ENCODE results near the gene UTF1. TPM values are rescaled to one million over a fixed set of nuclear protein-coding genes. Genes with fewer than 3 reads are reported as not detected.

The UTF1 gene
- polyA plus RNA-seq, 1 donor from 2014 or later: not detected

DNA sequence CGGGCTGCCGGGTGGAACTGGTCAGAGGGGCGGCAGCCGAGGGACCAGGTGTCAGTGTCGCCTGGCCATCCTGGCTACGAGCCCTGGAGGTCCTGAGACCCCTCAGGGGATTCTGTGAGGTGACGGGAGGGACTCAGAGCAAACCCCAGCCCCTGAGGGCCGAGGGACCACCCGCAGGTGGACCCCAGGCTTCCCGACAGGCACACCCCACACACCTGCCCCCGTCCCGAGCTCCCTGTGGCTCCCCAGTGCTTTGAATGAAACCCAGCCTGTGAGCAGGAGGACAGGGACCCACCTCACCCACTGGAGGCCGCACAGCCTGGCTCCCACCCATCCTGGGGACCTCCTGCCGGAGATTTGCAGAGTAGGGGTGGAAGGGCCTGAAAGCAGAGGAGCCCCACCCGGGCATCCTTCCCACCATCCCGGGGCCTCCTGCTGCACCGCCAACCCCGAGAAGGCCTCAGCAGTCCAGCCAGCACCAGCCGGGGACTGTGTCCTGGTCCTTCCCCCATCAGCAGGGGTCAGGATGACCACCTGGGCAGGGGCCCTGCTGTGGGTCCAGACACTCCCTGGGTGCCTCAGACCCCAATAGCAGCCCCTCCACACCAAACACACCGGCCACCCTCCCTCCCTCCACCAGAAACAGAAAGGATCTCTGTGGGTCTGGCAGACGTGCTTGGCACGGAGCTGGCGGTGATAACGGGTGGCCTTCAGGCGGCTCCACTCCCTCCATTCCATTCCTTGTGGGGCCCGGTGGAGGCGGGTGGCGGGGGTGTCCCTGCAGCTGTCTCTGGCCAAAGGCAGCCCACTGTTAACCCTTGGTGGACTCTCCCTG, 21.6 kb downstream of the UTF1 start:
- TF ChIP-seq POLR2AphosphoS5 (IDR thresholded peaks at IDR 0.05) (no peak), SMC3 (conservative IDR thresholded peaks at IDR 0.05; ENCODE audit: poor library complexity) (no peak), EP300 (conservative IDR thresholded peaks at IDR 0.05; ENCODE audit: poor library complexity, severe bottlenecking) (no peak), TAF1 (IDR thresholded peaks at IDR 0.05; ENCODE audit: low read depth) (no peak), RAD21 (conservative IDR thresholded peaks at IDR 0.05) (no peak)
- TF ChIP-seq, protein P1, sequence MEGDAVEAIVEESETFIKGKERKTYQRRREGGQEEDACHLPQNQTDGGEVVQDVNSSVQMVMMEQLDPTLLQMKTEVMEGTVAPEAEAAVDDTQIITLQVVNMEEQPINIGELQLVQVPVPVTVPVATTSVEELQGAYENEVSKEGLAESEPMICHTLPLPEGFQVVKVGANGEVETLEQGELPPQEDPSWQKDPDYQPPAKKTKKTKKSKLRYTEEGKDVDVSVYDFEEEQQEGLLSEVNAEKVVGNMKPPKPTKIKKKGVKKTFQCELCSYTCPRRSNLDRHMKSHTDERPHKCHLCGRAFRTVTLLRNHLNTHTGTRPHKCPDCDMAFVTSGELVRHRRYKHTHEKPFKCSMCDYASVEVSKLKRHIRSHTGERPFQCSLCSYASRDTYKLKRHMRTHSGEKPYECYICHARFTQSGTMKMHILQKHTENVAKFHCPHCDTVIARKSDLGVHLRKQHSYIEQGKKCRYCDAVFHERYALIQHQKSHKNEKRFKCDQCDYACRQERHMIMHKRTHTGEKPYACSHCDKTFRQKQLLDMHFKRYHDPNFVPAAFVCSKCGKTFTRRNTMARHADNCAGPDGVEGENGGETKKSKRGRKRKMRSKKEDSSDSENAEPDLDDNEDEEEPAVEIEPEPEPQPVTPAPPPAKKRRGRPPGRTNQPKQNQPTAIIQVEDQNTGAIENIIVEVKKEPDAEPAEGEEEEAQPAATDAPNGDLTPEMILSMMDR (IDR thresholded peaks at IDR 0.05; ENCODE audit: poor library complexity, severe bottlenecking): no peak
- TF ChIP-seq, protein P2, sequence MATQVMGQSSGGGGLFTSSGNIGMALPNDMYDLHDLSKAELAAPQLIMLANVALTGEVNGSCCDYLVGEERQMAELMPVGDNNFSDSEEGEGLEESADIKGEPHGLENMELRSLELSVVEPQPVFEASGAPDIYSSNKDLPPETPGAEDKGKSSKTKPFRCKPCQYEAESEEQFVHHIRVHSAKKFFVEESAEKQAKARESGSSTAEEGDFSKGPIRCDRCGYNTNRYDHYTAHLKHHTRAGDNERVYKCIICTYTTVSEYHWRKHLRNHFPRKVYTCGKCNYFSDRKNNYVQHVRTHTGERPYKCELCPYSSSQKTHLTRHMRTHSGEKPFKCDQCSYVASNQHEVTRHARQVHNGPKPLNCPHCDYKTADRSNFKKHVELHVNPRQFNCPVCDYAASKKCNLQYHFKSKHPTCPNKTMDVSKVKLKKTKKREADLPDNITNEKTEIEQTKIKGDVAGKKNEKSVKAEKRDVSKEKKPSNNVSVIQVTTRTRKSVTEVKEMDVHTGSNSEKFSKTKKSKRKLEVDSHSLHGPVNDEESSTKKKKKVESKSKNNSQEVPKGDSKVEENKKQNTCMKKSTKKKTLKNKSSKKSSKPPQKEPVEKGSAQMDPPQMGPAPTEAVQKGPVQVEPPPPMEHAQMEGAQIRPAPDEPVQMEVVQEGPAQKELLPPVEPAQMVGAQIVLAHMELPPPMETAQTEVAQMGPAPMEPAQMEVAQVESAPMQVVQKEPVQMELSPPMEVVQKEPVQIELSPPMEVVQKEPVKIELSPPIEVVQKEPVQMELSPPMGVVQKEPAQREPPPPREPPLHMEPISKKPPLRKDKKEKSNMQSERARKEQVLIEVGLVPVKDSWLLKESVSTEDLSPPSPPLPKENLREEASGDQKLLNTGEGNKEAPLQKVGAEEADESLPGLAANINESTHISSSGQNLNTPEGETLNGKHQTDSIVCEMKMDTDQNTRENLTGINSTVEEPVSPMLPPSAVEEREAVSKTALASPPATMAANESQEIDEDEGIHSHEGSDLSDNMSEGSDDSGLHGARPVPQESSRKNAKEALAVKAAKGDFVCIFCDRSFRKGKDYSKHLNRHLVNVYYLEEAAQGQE (IDR thresholded peaks at IDR 0.05; ENCODE audit: borderline replicate concordance): no peak

DNA sequence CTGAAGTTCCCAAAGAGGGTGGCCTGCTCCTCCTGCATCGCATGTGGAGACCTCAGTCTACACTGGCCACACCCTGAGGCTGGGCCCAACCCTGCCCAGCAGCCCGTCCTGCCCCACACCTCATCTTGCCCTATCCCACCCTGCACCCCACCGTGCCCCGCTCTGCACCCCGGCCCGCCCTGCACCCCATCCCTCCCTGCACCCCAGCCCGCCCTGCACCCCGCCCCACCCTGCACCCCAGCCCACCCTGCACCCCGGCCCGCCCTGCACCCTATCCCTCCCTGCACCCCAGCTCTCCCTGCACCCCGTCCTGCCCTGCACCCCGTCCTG, 22.2 kb downstream of the UTF1 start:
- no peaks in the 10 kb centered on the region for H3K79me2 ChIP-seq (replicated peaks; ENCODE audit: insufficient read depth, low read length)
- H3K36me3 ChIP-seq (ENCODE audit: insufficient read depth, low read length): no peaks in the 10 kb centered on the region
- H4K20me1 ChIP-seq (ENCODE audit: insufficient read depth): no peaks in the 10 kb centered on the region
- no peak overlapping the region for H2AFZ ChIP-seq (ENCODE audit: low read depth, low read length)
- H3F3A ChIP-seq (ENCODE audit: insufficient read depth, low read length, poor library complexity, severe bottlenecking): no peaks in the 10 kb centered on the region
- TF ChIP-seq, protein P2 (IDR thresholded peaks at IDR 0.05; ENCODE audit: borderline replicate concordance): no peak
- TF ChIP-seq EZH2 (IDR thresholded peaks at IDR 0.05; ENCODE audit: borderline replicate concordance, insufficient read depth, low read length, poor library complexity, severe bottlenecking): no peak
- TF ChIP-seq SMC3 (conservative IDR thresholded peaks at IDR 0.05; ENCODE audit: poor library complexity): no peak
- TF ChIP-seq POLR2AphosphoS5 (IDR thresholded peaks at IDR 0.05): no peak
- no peak for TF ChIP-seq RAD21 (conservative IDR thresholded peaks at IDR 0.05)
- TF ChIP-seq TAF1 (IDR thresholded peaks at IDR 0.05; ENCODE audit: low read depth): no peak
- TF ChIP-seq, protein P1 (IDR thresholded peaks at IDR 0.05; ENCODE audit: poor library complexity, severe bottlenecking): no peak
- TF ChIP-seq EP300 (conservative IDR thresholded peaks at IDR 0.05; ENCODE audit: poor library complexity, severe bottlenecking): no peak
- TF ChIP-seq MXI1 (conservative IDR thresholded peaks at IDR 0.05; ENCODE audit: poor library complexity, severe bottlenecking): no peak
- H3K9ac ChIP-seq (ENCODE audit: low read length): no peak overlapping the region
- no peaks in the 10 kb centered on the region for H3K9me3 ChIP-seq (ENCODE audit: low read length)
- no peak overlapping the region for H3K27ac ChIP-seq (ENCODE audit: low read length)
- no peak overlapping the region for H3K4me3 ChIP-seq (ENCODE audit: low read length)
- no peaks in the 10 kb centered on the region for H3K9me2 ChIP-seq (ENCODE audit: insufficient read depth, low read length)
- H3K4me2 ChIP-seq (ENCODE audit: low read length): no peak overlapping the region
- H3K27me3 ChIP-seq (ENCODE audit: insufficient read depth, low read depth, low read length): no peaks in the 10 kb centered on the region

More for the DNA sequence above, 21.6 kb downstream of the UTF1 start:
- Histone ChIP-seq H3K9me2 (ENCODE audit: insufficient read depth, low read length) (no peaks in the 10 kb centered on the region), H3K9ac (ENCODE audit: low read length) (no peak overlapping the region), H3K27ac (ENCODE audit: low read length) (no peak overlapping the region), H3K4me3 (ENCODE audit: low read length) (no peak overlapping the region), H3K9me3 (ENCODE audit: low read length) (no peaks in the 10 kb centered on the region), H3K27me3 (ENCODE audit: insufficient read depth, low read depth, low read length) (no peaks in the 10 kb centered on the region), H3K36me3 (ENCODE audit: insufficient read depth, low read length) (no peaks in the 10 kb centered on the region), H3F3A (ENCODE audit: insufficient read depth, low read length, poor library complexity, severe bottlenecking) (no peaks in the 10 kb centered on the region), H3K79me2 (replicated peaks; ENCODE audit: insufficient read depth, low read length) (no peaks in the 10 kb centered on the region), H4K20me1 (ENCODE audit: insufficient read depth) (no peaks in the 10 kb centered on the region), H2AFZ (ENCODE audit: low read depth, low read length) (no peak overlapping the region), H3K4me2 (ENCODE audit: low read length) (no peak overlapping the region)
